IPS DF 19.7 (cell line): ENCODE measurements around the gene S100B.
"Not testable (repeated sequence)": the region's sequence is repeated elsewhere in the genome, so short reads cannot be mapped to it uniquely, and the experiment has no call there.

Experiments used
- DNase-seq: peaks from one replicate; pipeline ENCODE4 v3.0.0-alpha.2; 2013; ENCODE audit warnings: low read depth, low spot score

S100B gene

DNA sequence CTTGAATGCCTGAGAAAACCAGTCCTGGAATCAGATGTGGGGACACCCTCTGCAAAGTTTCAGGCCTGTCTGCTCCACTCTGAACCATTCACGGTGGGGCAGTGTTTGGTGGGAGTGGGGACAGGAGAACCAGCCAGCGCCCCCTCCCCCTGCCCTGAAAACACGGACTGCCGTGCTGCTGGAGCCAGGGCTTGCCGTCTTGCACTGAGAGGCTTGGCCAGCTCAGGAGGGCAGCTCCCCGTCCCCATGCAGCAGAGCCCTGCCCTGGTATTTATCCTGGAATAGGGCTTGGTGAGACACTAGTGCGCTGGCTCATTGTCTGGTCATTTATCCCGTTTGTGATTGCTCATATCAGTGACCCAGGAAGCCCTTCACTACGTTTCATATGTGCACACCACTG is 3.9 kb downstream of the S100B start:
- DNase-seq = no peak

DNA sequence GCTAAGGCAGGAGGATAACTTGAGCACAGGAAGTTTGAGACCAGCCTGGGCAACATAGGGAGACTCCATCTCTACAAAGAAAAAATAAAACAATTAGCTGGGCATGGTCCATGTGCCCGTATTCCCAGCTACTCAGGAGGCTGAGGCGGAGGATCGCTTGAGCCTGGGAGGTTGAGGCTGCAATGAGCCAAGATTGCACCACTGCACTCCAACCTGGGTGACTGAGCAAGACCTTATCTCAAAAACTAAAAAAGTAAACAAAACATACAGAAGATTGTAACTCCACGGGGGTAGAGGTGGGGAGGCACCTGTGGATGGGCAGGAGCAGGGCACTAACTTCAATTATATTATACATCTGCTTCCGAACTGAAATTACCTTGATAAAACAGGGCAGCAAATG is 4.6 kb downstream of the S100B start:
- no peak for DNase-seq

DNA sequence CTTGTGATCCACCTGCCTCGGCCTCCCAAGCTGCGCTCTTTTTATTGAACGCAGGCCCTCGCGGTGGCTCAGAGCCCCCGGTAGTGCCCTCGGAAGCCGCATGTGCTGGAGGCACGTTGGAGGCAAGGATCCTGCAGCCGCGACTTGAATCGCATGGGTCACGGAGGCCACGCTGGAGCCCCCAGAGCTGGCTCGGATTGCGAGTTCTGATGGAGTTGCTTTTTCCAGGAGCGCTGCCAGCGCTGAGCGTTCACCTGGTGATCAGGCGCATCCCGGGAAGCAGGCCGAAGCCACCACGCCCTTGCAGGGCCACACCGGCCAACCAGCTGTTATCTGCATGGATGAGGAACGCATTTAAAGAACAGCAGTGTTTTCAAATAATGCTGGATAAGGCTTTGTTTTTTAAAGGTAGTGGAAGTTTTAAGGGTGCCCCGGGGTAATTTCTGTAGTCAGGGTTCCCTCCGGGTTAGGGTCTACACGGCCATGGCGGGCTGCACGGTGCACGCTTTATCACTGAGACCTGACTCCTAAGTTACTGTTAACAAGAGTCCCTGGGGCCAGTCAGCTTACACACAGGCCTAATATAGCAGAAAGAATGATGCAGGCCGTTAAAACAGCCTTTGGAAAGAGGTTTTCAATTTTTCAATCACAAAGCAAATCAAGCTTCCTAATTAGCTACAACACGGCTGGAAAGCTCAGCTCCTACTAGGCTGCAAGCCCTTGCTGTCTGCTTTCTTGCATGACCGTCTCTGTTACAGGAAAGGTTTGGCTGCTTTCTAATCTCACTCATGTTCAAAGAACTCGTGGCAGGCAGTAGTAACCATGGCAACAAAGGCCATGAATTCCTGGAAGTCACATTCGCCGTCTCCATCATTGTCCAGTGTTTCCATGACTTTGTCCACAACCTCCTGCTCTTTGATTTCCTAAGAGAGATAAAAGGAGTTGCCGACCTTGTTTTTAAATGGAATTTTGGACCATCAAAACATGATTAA is 6.0 kb downstream of the S100B start:
- DNase-seq = no peak

DNA sequence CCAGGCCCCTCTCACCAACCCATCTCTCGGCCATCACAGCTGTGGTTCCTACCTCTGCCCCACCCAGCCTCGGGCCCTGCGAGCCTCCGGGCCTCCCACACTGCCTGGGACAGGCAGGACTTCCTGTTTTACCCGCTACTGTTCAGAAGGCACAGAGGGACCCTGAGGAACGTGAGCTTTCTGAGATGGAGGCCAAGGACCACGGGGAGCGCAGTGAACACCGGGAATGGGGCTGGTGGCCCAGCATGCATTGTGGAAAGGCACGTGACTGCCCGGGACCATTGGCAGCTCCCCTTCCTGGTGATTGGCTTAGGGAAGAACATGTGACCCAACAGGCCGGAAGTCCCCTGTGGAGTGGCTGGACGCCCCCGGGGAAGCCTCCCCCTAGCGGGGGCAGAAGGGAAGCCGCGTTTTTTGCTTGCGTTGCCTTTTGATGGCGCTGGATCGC is 7.0 kb downstream of the S100B start:
- DNase-seq = no peak

DNA sequence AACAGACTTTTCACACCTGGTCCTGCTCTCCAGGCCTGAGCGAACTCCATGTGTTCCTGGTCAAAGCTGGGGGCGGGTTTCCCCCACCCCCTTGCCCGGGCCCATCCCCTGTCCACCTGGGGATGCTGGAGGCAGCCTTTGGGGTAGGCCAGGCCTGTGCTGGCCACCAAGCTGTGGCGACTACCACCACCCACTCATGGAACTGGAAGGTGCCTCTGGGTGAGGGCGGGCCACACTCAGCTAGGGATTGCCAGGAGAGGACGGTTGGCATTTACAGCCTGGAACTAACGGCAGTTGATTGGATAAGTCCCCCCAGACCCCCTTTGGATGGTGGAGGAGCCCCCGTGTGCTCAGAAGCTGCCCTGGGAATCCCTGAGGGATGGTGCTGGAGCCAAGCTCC is 7.9 kb downstream of the S100B start:
- no peak for DNase-seq

DNA sequence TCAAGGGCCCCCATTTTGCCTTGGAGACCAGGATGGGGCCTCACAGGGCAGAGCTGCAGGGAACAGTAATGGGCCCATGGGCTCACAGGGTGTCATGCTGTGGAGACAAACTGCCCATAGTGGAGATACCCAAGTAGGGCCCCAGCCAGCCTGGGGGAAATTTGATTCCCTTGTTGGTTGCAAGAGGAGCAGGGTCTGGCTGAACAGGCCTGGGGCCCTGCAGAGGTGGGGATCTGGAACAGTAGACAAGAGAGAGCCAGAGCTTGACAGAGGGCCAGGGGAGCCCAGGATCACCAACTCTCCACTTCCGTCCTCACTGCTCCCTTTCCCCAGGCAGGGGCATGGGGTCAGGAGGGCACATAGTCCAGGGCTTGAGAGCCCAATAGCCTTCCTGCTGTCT is 8.7 kb downstream of the S100B start:
- DNase-seq = no peak

DNA sequence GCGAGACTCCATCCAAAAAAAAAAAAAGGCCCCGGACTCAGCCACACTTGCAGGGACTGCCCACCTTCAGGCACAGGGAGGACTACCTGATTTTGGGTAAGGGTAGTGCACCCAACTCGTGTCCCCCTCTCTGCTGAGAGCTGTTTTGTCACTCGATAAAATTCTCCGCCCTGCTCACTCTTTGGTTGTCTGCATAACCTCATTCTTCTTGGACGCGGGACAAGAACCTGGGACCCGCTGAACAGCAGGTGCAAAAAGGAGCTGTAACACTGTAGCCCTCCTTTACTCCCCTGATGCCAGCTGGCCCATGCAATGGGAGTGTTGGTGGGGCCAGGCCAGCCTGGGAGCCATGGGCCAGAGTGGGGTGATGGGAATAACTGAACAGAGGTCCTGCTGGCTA is 10.6 kb downstream of the S100B start:
- DNase-seq = no peak

DNA sequence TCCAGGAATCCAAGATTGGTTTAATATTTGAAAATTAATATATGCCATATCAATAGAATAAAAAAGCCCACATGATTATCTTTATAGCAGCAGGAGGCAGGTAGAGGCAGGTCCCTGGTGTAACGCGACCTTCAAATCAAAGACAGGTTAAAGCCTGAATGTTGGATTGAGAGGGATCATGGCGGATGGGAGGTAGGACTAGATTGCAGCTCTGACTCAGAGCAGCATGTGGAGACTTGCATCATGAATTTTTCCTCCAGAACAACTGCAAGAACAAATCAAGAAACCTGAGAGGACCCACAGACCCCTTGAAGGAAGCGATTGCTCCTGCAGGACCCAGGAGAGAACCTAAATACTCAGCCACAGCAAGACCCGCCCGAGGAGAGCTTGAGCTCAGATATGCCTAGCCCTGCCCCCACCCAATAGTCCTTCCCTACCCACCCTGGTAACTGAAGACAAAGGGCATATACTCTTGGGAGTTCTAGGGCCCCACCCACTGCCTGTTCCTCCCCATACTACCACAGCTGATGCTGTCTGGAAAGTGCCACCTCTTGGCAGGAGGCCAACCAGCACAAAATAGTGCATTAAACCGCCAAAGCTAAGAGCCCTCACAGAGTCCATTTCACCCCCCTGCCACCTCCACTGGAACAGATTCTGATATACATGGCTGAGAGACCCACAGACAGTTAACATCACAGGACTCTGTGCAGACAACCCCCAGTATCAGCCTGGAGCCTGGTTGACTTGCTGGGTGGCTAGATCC is 19.5 kb downstream of the S100B start:
- DNase-seq = no peak

DNA sequence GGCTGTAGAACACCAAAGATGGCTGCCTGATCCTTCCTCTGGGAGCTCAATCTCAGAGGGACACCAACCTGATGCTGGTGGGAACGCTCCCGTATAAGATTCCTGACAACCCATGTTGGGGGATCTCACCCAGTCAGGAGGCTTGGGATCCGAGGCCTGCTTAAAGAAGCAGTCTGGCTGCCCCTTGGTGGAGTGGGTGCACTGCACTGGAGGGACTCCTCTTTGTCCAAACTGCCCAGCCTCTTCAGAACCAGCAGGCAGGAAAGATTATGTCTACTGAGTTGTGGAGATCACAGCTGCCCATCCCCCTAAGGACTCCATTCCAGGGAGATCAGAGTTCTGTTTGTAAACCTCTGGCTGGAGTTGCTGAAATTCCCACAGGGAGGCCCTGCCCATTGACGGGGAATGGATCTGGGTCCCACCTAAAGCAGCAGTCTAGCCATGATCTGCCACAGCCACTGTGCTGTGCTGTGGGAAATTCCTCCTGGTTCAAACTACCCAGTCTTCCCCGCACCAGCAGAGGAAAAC is 23.0 kb downstream of the S100B start:
- DNase-seq = no peak

DNA sequence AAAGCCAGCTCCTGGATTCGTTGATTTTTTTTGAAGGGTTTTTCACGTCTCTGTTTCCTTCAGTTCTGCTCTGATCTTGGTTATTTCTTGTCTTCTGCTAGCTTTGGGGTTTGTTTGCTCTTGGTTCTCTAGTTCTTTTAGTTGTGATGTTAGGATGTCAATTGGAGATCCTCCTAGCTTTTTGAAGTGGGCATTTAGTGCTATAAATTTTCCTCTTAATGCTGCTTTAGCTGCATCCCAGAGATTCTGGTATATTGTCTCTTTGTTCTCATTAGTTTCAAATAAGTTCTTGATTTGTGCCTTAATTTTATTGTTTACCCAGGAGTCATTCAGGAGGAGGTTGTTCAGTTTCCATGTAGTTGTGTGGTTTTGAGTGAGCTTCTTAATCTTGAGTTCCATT is 25.5 kb downstream of the S100B start:
- DNase-seq = not testable (repeated sequence)

DNA sequence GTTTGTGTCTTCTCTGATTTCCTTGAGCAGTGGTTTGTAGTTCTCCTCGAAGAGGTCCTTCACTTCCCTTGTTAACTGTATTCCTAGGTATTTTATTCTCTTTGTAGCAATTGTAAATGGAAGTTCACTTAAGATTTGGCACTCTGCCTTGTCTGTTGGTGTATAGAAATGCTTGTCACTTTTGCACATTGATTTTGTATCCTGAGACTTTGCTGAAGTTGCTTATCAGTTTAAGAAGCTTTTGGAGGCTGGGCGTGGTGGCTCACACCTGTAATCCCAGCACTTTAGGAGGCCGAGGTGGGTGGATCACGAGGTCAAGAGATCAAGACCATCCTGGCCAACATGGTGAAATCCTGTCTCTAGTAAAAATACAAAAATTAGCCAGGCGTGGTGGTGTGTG is 27.1 kb downstream of the S100B start:
- not testable (repeated sequence) for DNase-seq

DNA sequence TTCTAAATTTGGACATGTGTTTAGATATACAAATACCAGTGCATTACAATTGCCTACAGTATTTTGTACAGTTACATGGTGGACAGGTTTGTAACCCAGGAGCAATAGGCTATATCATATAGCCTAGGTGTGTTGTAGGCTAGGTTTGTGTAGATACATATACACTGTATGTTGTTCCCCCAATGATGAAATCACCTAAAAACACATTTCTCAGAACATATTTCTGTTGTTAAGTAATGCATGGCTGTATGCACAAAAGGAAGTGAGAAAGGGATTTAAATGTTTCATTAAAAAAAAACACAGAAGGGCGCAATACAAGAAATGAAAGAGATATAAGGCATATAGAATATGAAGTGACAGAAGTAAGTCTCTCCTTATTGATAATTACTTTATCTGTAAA is 32.0 kb downstream of the S100B start:
- DNase-seq = no peak

DNA sequence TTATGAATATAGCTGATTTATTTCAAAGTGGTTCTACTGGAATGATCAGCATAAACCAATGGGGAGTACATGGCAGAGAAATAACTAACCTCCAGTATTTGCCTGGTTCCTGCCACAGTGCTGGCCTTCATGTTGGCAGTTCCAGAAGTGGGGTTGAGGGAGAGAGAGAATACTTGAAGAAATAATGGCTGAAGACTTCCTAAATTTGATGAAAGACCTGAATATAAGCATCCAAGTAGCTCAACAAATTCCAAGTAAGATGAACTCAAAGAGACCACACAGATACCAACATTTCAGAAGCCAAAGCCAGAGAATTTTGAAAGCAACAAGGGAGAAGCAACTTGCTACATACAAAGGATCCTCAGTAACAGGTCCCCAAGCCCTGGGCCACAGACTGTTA is 34.3 kb downstream of the S100B start:
- no peak for DNase-seq

DNA sequence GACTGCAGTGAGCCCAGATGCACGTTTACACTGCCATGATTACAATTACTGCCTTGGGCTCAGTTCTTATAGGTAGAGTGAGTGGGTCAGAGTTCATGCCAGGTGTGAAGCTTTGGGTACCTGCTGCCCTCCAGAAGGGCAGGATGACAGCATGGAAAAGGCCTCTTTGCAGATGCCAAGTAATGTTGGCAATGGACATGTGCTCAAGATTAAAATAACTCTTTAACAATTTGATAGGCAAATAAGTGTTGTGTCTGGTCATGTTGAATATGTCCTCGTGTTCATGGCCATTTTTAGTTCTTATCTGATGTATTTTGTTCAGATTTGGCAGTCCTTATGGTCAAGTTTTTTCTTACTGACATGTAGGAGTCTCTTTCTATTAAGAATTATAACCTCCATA is 34.8 kb downstream of the S100B start:
- no peak for DNase-seq

DNA sequence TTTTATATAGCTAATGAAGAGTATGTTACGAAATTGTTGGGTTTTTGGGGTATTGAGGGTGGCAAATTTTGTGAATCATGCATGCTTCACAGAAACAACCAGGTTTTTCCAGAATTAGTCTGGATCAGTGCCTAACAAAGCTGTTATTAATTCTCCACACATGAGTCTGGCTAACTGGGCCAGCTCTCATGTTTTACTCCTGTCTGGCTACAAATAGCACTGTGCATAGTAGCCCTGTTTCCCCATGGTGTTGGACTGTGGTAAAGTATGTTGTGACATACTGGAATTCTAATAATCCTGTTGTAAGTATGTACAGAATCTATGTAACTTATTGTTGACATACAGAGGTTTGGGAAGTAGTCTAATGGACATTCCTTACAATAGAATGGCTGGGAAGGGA is 35.8 kb downstream of the S100B start:
- no peak for DNase-seq

DNA sequence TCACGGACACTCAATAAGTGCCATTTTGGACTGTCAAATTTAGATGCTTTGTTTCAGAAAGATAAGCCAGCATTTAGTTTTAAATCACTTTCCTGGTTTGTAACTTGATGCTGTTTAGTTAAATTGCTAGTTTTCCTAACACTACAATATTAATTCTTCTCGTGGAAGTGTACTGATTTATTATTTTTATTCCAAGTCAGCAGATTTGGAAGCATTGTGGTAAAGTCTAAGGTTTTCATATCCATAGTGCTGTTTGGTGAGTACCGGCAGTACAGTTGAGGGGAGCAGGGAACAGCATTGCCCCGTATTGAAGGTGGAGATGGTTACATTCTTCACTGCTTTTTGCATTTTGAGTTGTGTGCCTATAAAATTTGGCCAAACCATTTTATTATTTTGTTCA is 36.3 kb downstream of the S100B start:
- no peak for DNase-seq

DNA sequence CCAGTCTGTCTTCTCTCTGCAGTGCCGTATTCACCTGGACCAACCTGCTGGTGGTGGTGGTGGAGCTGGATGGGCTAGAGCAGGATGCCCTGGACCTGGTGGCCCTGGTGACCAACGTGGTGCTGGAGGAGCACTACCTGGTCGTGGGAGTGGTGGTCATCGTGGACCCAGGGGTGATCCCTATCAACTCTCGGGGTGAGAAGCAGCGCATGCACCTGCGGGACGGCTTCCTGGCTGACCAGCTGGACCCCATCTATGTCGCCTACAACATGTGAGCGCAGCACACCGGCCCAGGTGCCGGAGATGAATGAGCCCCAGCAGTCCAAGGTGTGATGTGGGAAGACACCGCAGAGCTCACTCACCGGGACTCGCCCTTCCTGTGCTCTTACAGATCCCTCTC is 37.5 kb downstream of the S100B start:
- no peak for DNase-seq

DNA sequence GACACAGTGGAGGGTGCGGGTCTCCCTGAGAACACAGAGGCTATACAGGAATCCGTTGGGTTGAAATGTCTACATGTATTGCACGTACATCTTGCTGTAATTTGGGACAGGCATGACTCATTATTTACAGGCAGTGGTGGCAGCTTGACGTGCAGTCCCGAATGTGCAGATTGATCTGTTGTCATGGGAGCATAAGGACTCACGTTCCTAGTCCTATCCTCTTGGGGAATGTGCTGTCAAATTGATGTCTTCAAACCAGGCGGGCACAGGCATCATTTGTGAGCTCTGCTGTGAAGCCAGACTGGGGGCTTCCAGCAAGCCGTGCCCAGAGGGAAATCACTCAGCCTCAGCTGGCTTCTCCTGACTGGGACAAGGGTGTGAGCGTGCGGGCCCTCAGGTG is 40.5 kb downstream of the S100B start:
- DNase-seq = no peak

DNA sequence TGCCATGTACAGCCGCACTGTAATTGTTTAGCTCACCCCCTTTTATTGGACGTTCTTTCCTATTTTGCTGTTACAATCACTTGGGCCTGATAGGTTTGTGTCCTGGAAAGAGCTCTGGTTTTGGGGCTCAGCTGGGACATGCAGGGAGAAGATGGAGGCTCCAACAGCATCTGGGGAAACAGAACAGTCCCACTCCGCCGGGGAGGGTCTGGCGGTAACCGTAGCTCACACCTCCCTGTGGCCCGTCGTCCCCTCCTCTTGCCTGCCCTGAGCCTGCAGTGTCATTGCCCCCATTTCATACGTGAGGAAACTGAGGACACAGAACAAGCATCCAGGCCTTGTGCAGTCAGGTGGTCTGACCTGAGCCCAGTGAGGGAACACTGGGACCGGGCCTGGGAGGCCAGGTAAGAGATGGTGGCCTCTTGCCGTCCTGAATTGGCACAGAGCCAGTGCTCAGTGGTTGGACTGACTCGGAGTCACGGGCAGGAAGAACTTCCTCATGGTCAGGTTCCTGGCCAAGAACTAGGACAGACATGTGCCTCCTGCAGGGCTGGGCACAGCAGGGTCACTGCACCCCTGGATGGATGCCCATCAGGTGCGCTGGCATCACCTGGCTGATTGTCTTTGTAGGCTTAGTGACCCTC is 41.8 kb downstream of the S100B start:
- no peak for DNase-seq

DNA sequence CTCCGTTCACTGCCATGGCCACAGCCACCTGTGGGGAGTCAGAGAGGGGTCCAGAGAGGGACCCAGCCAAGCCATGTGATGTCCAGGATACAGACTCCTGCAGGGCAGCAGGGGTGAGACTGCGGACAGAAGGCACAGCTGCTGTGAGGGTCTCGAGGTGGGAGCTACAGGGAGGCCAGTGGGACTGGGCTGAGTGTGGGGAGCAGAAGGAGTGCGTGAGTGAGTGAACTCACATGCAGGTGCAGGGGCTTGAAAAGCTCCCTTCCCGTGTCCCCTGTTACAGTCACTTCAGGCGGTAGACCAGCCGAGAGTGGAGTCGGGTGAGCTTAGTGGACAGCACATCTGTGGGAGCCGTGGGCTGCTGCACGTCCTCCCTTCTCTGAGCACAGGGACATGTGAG is 42.4 kb downstream of the S100B start:
- no peak for DNase-seq

DNA sequence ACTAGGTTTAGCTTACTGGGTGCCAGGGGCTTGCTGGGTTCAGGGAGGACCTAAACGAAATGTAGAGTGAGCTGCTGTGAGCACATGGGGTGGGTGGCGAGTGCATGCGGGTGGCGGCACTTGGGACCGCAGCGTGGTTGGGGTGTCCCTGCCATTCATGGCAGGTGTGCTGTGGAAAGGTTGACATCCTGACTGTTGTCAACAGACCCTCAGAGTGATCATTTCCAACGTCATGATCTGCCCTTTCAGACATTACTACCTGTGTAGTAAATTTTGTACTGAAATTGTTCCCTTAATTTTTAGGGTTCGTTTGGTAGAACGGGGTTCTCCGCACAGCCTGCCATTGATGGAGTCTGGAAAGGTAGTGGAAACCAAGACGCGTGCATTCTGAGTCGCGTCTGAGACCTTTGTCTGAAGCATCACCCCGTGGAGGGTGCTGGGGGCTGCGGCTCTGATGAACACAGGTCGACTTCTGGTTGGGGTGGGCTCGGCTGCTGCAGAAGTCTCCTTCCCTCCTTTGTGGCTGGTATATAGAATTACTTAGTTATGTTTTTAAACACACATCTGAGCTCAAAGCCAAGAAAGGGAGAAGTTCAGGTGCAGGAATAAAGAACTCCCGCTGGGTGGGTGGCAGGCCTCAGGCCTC is 43.3 kb downstream of the S100B start:
- no peak for DNase-seq
